HG02763 (cell line): ENCODE measurements around the gene DENND2D.

Experiments used
- ATAC-seq: cut with Tn5 transposase; IDR thresholded peaks from one replicate; pipeline ENCODE4 v1.9.1; 2021; ENCODE audit warnings: mild to moderate bottlenecking, moderate library complexity; ENCODE audit not compliant: unreplicated experiment

The DENND2D gene

GRCh38 chr1:111179968-111180533 is 20.4 kb downstream of the DENND2D start:
- ATAC-seq = no peak

GRCh38 chr1:111176678-111177077 is 23.8 kb downstream of the DENND2D start:
- ATAC-seq = no peak

GRCh38 chr1:111175349-111175748 is 25.1 kb downstream of the DENND2D start:
- ATAC-seq = no peak

- ATAC-seq = peak; percentile 46
Measured at GRCh38 chr1:111174070-111174469, 26.4 kb downstream of the DENND2D start.

- ATAC-seq = no peak
Measured at GRCh38 chr1:111172463-111172862, 28.0 kb downstream of the DENND2D start.

- ATAC-seq = no peak
Measured at GRCh38 chr1:111164151-111164550, 36.3 kb downstream of the DENND2D start.

- no peak for ATAC-seq
Measured at GRCh38 chr1:111163363-111163762, 37.1 kb downstream of the DENND2D start.

- ATAC-seq = no peak
Measured at GRCh38 chr1:111162488-111162880, 38.0 kb downstream of the DENND2D start.

GRCh38 chr1:111161843-111162487 is 38.5 kb downstream of the DENND2D start:
- no peak for ATAC-seq

GRCh38 chr1:111157431-111157830 is 43.0 kb downstream of the DENND2D start:
- ATAC-seq = no peak

GRCh38 chr1:111154021-111154999 is 46.1 kb downstream of the DENND2D start:
- ATAC-seq = no peak

GRCh38 chr1:111151838-111152237 is 48.6 kb downstream of the DENND2D start:
- no peak for ATAC-seq

- no peak for ATAC-seq
Measured at GRCh38 chr1:111148376-111148881, 52.0 kb downstream of the DENND2D start.

GRCh38 chr1:111147948-111148347 is 52.5 kb downstream of the DENND2D start:
- no peak for ATAC-seq

- no peak for ATAC-seq
Measured at GRCh38 chr1:111145963-111146768, 54.3 kb downstream of the DENND2D start.

GRCh38 chr1:111145542-111145941 is 54.9 kb downstream of the DENND2D start:
- no peak for ATAC-seq

- no peak for ATAC-seq
Measured at GRCh38 chr1:111142356-111142975, 58.0 kb downstream of the DENND2D start.

GRCh38 chr1:111141245-111142220 is 58.9 kb downstream of the DENND2D start:
- ATAC-seq = no peak

GRCh38 chr1:111140680-111140967 is 59.8 kb downstream of the DENND2D start:
- ATAC-seq = no peak
